H9 (cell line): ENCODE data around the gene PGBD5. TPM values are rescaled to one million over a fixed set of nuclear protein-coding genes. Genes with fewer than 3 reads are reported as not detected.

Source experiments
- DNase-seq: peaks from one replicate; pipeline ENCODE4 v3.0.0-alpha.2; 2017
- H2AFZ ChIP-seq: one replicate; pipeline ENCODE4 v1.6.1; 2013; ENCODE audit warnings: mild to moderate bottlenecking, low read length, control low read depth, moderate library complexity
- H2AK5ac ChIP-seq: 2 replicates; pipeline ENCODE4 v1.6.1; 2013; ENCODE audit warnings: low read length, control low read depth, mixed read lengths; ENCODE audit not compliant: insufficient read length
- H2BK120ac ChIP-seq: one replicate; pipeline ENCODE4 v1.6.1; 2013; ENCODE audit warnings: low read depth, mild to moderate bottlenecking, low read length, control low read depth, inconsistent platforms; ENCODE audit not compliant: poor library complexity, severe bottlenecking
- H2BK12ac ChIP-seq: 2 replicates; pipeline ENCODE4 v1.6.1; 2013; ENCODE audit warnings: low read length, control low read depth, mixed read lengths, low read depth; ENCODE audit not compliant: insufficient read length
- H2BK15ac ChIP-seq: 2 replicates; pipeline ENCODE4 v1.6.1; 2013; ENCODE audit warnings: low read depth, low read length, control low read depth
- H2BK20ac ChIP-seq: one replicate; pipeline ENCODE4 v1.6.1; 2013; ENCODE audit warnings: low read depth, mild to moderate bottlenecking, low read length, control low read depth, inconsistent platforms; ENCODE audit not compliant: poor library complexity, severe bottlenecking
- H2BK5ac ChIP-seq: 2 replicates; pipeline ENCODE4 v1.6.1; 2013; ENCODE audit warnings: low read length, control low read depth, mixed read lengths; ENCODE audit not compliant: insufficient read length
- H3K14ac ChIP-seq: 2 replicates; pipeline ENCODE4 v1.6.1; 2013; ENCODE audit warnings: low read length, control low read depth; ENCODE audit not compliant: insufficient read depth
- H3K18ac ChIP-seq: 2 replicates; pipeline ENCODE4 v1.6.1; 2013; ENCODE audit warnings: low read depth, mild to moderate bottlenecking, mixed read lengths, low read length, control low read depth; ENCODE audit not compliant: insufficient read length
- H3K23ac ChIP-seq: 2 replicates; pipeline ENCODE4 v1.6.1; 2013; ENCODE audit warnings: low read length, control low read depth, mixed read lengths, low read depth; ENCODE audit not compliant: insufficient read length
- H3K23me2 ChIP-seq: 2 replicates; pipeline ENCODE4 v1.6.1; 2013; ENCODE audit warnings: low read depth, mild to moderate bottlenecking, mixed read lengths, low read length, control low read depth; ENCODE audit not compliant: insufficient read length, poor library complexity, severe bottlenecking
- H3K27ac ChIP-seq: 2 replicates; pipeline ENCODE4 v1.5.1; 2013; ENCODE audit warnings: low read length, control low read depth, mixed read lengths, low read depth; ENCODE audit not compliant: insufficient read length
- H3K27me3 ChIP-seq: 2 replicates; pipeline ENCODE4 v1.6.1; 2013; ENCODE audit warnings: low read length, control low read depth, inconsistent platforms; ENCODE audit not compliant: insufficient read depth
- H3K4ac ChIP-seq: 2 replicates; pipeline ENCODE4 v1.6.1; 2013; ENCODE audit warnings: low read depth, mild to moderate bottlenecking, control low read depth, inconsistent platforms, low read length, moderate library complexity
- H3K4me1 ChIP-seq: 2 replicates; pipeline ENCODE4 v1.6.1; 2013; ENCODE audit warnings: low read length, control low read depth, inconsistent platforms; ENCODE audit not compliant: insufficient read depth
- H3K4me2 ChIP-seq: 2 replicates; pipeline ENCODE4 v1.6.1; 2013; ENCODE audit warnings: low read length, control low read depth, mixed read lengths; ENCODE audit not compliant: insufficient read length, insufficient read depth
- H3K56ac ChIP-seq: 2 replicates; pipeline ENCODE4 v1.6.1; 2013; ENCODE audit warnings: low read depth, mild to moderate bottlenecking, mixed read lengths, low read length, control low read depth; ENCODE audit not compliant: insufficient read length
- H3K79me1 ChIP-seq: 2 replicates; pipeline ENCODE4 v1.6.1; 2013; ENCODE audit warnings: low read depth, mild to moderate bottlenecking, moderate library complexity, low read length, control low read depth, inconsistent platforms; ENCODE audit not compliant: insufficient read depth, poor library complexity, severe bottlenecking
- H3K79me2 ChIP-seq: 2 replicates; pipeline ENCODE4 v1.6.1; 2013; ENCODE audit warnings: low read length, control low read depth, inconsistent platforms; ENCODE audit not compliant: insufficient read depth
- H3K9ac ChIP-seq: 2 replicates; pipeline ENCODE4 v1.6.1; 2013; ENCODE audit warnings: low read length, control low read depth, mixed read lengths; ENCODE audit not compliant: insufficient read length; ENCODE audit errors: extremely low read depth
- H3K9me3 ChIP-seq: one replicate; pipeline ENCODE4 v1.6.1; 2013; ENCODE audit warnings: low read depth, low read length, inconsistent platforms; ENCODE audit not compliant: control insufficient read depth
- H3T11ph ChIP-seq: one replicate; pipeline ENCODE4 v1.6.1; 2013; ENCODE audit warnings: mild to moderate bottlenecking, low read length, control low read depth, inconsistent platforms
- H4K20me1 ChIP-seq: one replicate; pipeline ENCODE4 v1.6.1; 2013; ENCODE audit not compliant: control insufficient read depth, insufficient read length, insufficient read depth
- H4K5ac ChIP-seq: 2 replicates; pipeline ENCODE4 v1.6.1; 2013; ENCODE audit warnings: low read depth, mild to moderate bottlenecking, mixed read lengths, low read length, control low read depth; ENCODE audit not compliant: insufficient read length
- H4K8ac ChIP-seq: replicated peaks from 2 replicates; pipeline ENCODE4 v1.6.1; 2013; ENCODE audit warnings: low read length, control low read depth, mixed read lengths, low read depth; ENCODE audit not compliant: insufficient read length
- H4K91ac ChIP-seq: 2 replicates; pipeline ENCODE4 v1.6.1; 2013; ENCODE audit warnings: low read depth, mild to moderate bottlenecking, moderate library complexity, mixed read lengths, low read length, control low read depth; ENCODE audit not compliant: insufficient read length
- H3K27ac Mint-ChIP-seq, 3 experiments: 2 replicates in 2 of 3; 3 replicates in 1 of 3; pipeline ENCODE4 v1.8.0; 2020 to 2021; ENCODE audit warnings: mixed read lengths in 3 of 3, mild to moderate bottlenecking in 1 of 3, moderate library complexity in 1 of 3
- H3K27me3 Mint-ChIP-seq: 2 replicates; pipeline ENCODE4 v1.8.0; 2021; ENCODE audit warnings: low read depth, mild to moderate bottlenecking, moderate library complexity, mixed read lengths
- H3K36me3 Mint-ChIP-seq, 3 experiments: 2 replicates in 2 of 3; 3 replicates in 1 of 3; pipeline ENCODE4 v1.8.0; 2020 to 2021; ENCODE audit warnings: low read depth in 3 of 3, mixed read lengths in 3 of 3; ENCODE audit not compliant: insufficient read depth in 1 of 3
- H3K4me1 Mint-ChIP-seq, 2 experiments: 2 replicates each; pipeline ENCODE4 v1.8.0; 2020; ENCODE audit warnings: mixed read lengths in 2 of 2
- H3K4me3 Mint-ChIP-seq, 2 experiments: 2 replicates in 1 of 2; 3 replicates in 1 of 2; pipeline ENCODE4 v1.8.0; 2020 to 2021; ENCODE audit warnings: mild to moderate bottlenecking in 2 of 2, mixed read lengths in 2 of 2, moderate library complexity in 1 of 2
- H3K9me3 Mint-ChIP-seq, 2 experiments: 2 replicates in 1 of 2; 3 replicates in 1 of 2; pipeline ENCODE4 v1.8.0; 2020; ENCODE audit warnings: mild to moderate bottlenecking in 2 of 2, mixed read lengths in 2 of 2, moderate library complexity in 1 of 2
- CTCF ChIP-seq: fragments of 200-600 bp; sonication (generic); conservative IDR thresholded peaks from 3 replicates; pipeline ENCODE4 v1.8.0; 2021; ENCODE audit warnings: antibody characterized with exemption, mild to moderate bottlenecking
- WGBS: extraction: QIAGEN DNeasy Blood & Tissue Kit; methylation state at CpG from one replicate; pipeline ENCODE4 v1.1.7; 2013; ENCODE audit warnings: missing lambda C conversion rate, low lambda C conversion rate, mixed read lengths; ENCODE audit not compliant: insufficient read length; ENCODE audit errors: extremely low coverage; 5-methylcytosine and 5-hydroxymethylcytosine counted together
- total RNA-seq: library from RNA; stranded (reverse); gene quantifications from 2 replicates; pipeline ENCODE4 v1.2.1, GENCODE V29; 2021

PGBD5 gene
- total RNA-seq, 1 experiment from 2014 or later, result 19.1 TPM

GRCh38 chr1:230379462-230379861 is 46.7 kb downstream of the PGBD5 start:
- Histone ChIP-seq H3K9me3 (peaks cover 9% of the 10 kb centered on the region), H2BK12ac (no peak overlapping the region), H3K79me2 (no peaks in the 10 kb centered on the region), H3K56ac (no peak overlapping the region), H2BK120ac (no peak overlapping the region), H3K4me1 (peaks cover 7% of the 10 kb centered on the region; the same call in 1 of the 2 replicates), H4K91ac (no peak overlapping the region), H2BK20ac (no peak overlapping the region), H4K20me1 (no peaks in the 10 kb centered on the region), H3K79me1 (no peaks in the 10 kb centered on the region), H4K8ac (no peak overlapping the region), H3T11ph (no peak overlapping the region), H3K27ac (no peak overlapping the region), H3K27me3 (no peaks in the 10 kb centered on the region), H3K9ac (no peak overlapping the region), H2AFZ (no peak overlapping the region), H3K14ac (no peak overlapping the region), H3K23me2 (no peaks in the 10 kb centered on the region), H2BK5ac (no peak overlapping the region), H2AK5ac (no peak overlapping the region), H3K23ac (no peak overlapping the region), H3K4ac (no peak overlapping the region), H3K18ac (no peak overlapping the region), H2BK15ac (no peak overlapping the region), H4K5ac (no peak overlapping the region), H3K4me2 (no peak overlapping the region)
- Mint-ChIP-seq H3K27ac (no peak overlapping the region; a peak in 1 of 7 replicates), H3K36me3 (peaks cover 12 to 19% (median 13%) of the 10 kb centered on the region in 3 experiments), H3K4me1 (peaks cover 21 to 33% of the 10 kb centered on the region in 2 experiments), H3K4me3 (no peak overlapping the region), H3K27me3 (peaks cover 2% of the 10 kb centered on the region; the same call in 1 of the 2 replicates), H3K9me3 (peaks cover 11 to 12% of the 10 kb centered on the region in 2 experiments)
- WGBS, result no CpG with 5 or more reads among the region's 3 CpGs
- TF ChIP-seq CTCF, result no peak
- no peak for DNase-seq
